NCI-H2196 (cell line): Measurements from ENCODE around the gene COX4I2.
A peak's percentile ranks its signal among the peaks of the same experiment; 100 is the strongest.
"Not testable (repeated sequence)": the region's sequence is repeated elsewhere in the genome, so short reads cannot be mapped to it uniquely, and the experiment has no call there.

Experiments used
- DNase-seq: peaks from one replicate; lab custom pipeline; 2025; ENCODE audit not compliant: unreplicated experiment; lab: John Stamatoyannopoulos, UW

Gene COX4I2

GRCh38 chr20:31653561-31653960 is 15.8 kb downstream of the COX4I2 start:
- no peak for DNase-seq

GRCh38 chr20:31654534-31654933 is 16.8 kb downstream of the COX4I2 start:
- no peak for DNase-seq

GRCh38 chr20:31661625-31662371 is 24.1 kb downstream of the COX4I2 start:
- peak; percentile 81 for DNase-seq

GRCh38 chr20:31662372-31662854 is 24.7 kb downstream of the COX4I2 start:
- DNase-seq = no peak

GRCh38 chr20:31663524-31663837 is 25.8 kb downstream of the COX4I2 start:
- DNase-seq = no peak

GRCh38 chr20:31663838-31664695 is 26.4 kb downstream of the COX4I2 start:
- DNase-seq = peak; percentile 76

GRCh38 chr20:31664696-31665354 is 27.1 kb downstream of the COX4I2 start:
- peak; percentile 23 for DNase-seq

- DNase-seq = no peak
These were observed 28.0 kb downstream of the COX4I2 start for GRCh38 chr20:31665753-31666152.

GRCh38 chr20:31666258-31667042 is 28.7 kb downstream of the COX4I2 start:
- DNase-seq = no peak

GRCh38 chr20:31667315-31668285 is 29.9 kb downstream of the COX4I2 start:
- DNase-seq = no peak

- DNase-seq = not testable (repeated sequence)
These were observed 31.2 kb downstream of the COX4I2 start for GRCh38 chr20:31668944-31669343.

- no peak for DNase-seq
These were observed 32.2 kb downstream of the COX4I2 start for GRCh38 chr20:31669876-31670275.

GRCh38 chr20:31670371-31671228 is 32.9 kb downstream of the COX4I2 start:
- DNase-seq = no peak

GRCh38 chr20:31671324-31671723 is 33.6 kb downstream of the COX4I2 start:
- DNase-seq = no peak

GRCh38 chr20:31673435-31673834 is 35.7 kb downstream of the COX4I2 start:
- no peak for DNase-seq

- DNase-seq = no peak
These were observed 36.3 kb downstream of the COX4I2 start for GRCh38 chr20:31673943-31674463.

GRCh38 chr20:31674895-31675827 is 37.4 kb downstream of the COX4I2 start:
- DNase-seq = peak; percentile 17
